Chondrocyte (in vitro differentiated cells): ENCODE results near the gene GNG8. TPM values are rescaled to one million over a fixed set of nuclear protein-coding genes. Genes with fewer than 3 reads are reported as not detected.
A peak's percentile ranks its signal among the peaks of the same experiment; 100 is the strongest.

Experiments
- DNase-seq: peaks from one replicate; pipeline ENCODE4 v3.0.0; 2021; ENCODE audit warnings: mixed read lengths, low spot score
- H3K27ac Mint-ChIP-seq: one replicate; pipeline ENCODE4 v1.8.0; 2021; ENCODE audit warnings: mild to moderate bottlenecking, moderate library complexity, mixed read lengths; ENCODE audit not compliant: unreplicated experiment
- H3K27me3 Mint-ChIP-seq: 2 replicates; pipeline ENCODE4 v1.8.0; 2021; ENCODE audit warnings: low read depth, mixed read lengths
- H3K36me3 Mint-ChIP-seq: 2 replicates; pipeline ENCODE4 v1.8.0; 2021; ENCODE audit warnings: low read depth, mixed read lengths
- H3K4me1 Mint-ChIP-seq: 2 replicates; pipeline ENCODE4 v1.8.0; 2021; ENCODE audit warnings: low read depth, mild to moderate bottlenecking, mixed read lengths
- H3K4me3 Mint-ChIP-seq: one replicate; pipeline ENCODE4 v1.8.0; 2021; ENCODE audit warnings: mild to moderate bottlenecking, moderate library complexity, mixed read lengths; ENCODE audit not compliant: unreplicated experiment
- H3K9me3 Mint-ChIP-seq: 2 replicates; pipeline ENCODE4 v1.8.0; 2021; ENCODE audit warnings: low read depth, mixed read lengths
- CTCF ChIP-seq: fragments of 200-600 bp; sonication (generic); IDR thresholded peaks from 2 replicates; pipeline ENCODE4 v1.5.0; 2021; ENCODE audit warnings: antibody characterized with exemption, mild to moderate bottlenecking, moderate library complexity
- long read RNA-seq: library from polyadenylated mRNA; stranded (forward); transcript quantifications from one replicate; pipeline ENCODE4 v2.0.0, GENCODE V29; 2021
- total RNA-seq: library from RNA; stranded (reverse); gene quantifications from 3 replicates; pipeline ENCODE4 v1.2.1, GENCODE V29; 2021

The GNG8 gene
- not detected in 3 replicates for total RNA-seq
- long read RNA-seq: 0 reads

GRCh38 chr19:46635920-46636761 lies at the start of gene GNG8:
Gene GNG8 (minus strand): TSS chr19:46636202. CDS start chr19:46634682, 1,520 bp downstream.
- DNase-seq: no peak
- no peak for TF ChIP-seq CTCF
- Mint-ChIP-seq H3K36me3 (no peaks in the 10 kb centered on the region), H3K9me3 (no peaks in the 10 kb centered on the region), H3K4me1 (peaks cover 16% of the 10 kb centered on the region), H3K27ac (peak within 1 kb of the TSS; percentile 50), H3K4me3 (no peak within 1 kb of the TSS), H3K27me3 (peaks cover 2% of the 10 kb centered on the region)

GRCh38 chr19:46685189-46685588 lies 49.2 kb upstream of the GNG8 start:
- no peaks in the 10 kb centered on the region for H3K4me1 Mint-ChIP-seq
- DNase-seq: no peak
- H3K36me3 Mint-ChIP-seq: peaks cover 24% of the 10 kb centered on the region
- H3K4me3 Mint-ChIP-seq: no peak overlapping the region
- no peaks in the 10 kb centered on the region for H3K27me3 Mint-ChIP-seq
- no peak overlapping the region for H3K27ac Mint-ChIP-seq
- no peak for TF ChIP-seq CTCF
- no peaks in the 10 kb centered on the region for H3K9me3 Mint-ChIP-seq

- no peaks in the 10 kb centered on the region for H3K9me3 Mint-ChIP-seq
- TF ChIP-seq CTCF: no peak
- DNase-seq: no peak
- no peak overlapping the region for H3K27ac Mint-ChIP-seq
- peaks cover 37% of the 10 kb centered on the region for H3K36me3 Mint-ChIP-seq
- no peaks in the 10 kb centered on the region for H3K4me1 Mint-ChIP-seq
- H3K27me3 Mint-ChIP-seq: no peaks in the 10 kb centered on the region
- H3K4me3 Mint-ChIP-seq: no peak overlapping the region
These were observed 42.2 kb upstream of the GNG8 start for GRCh38 chr19:46678110-46678732.

DNA sequence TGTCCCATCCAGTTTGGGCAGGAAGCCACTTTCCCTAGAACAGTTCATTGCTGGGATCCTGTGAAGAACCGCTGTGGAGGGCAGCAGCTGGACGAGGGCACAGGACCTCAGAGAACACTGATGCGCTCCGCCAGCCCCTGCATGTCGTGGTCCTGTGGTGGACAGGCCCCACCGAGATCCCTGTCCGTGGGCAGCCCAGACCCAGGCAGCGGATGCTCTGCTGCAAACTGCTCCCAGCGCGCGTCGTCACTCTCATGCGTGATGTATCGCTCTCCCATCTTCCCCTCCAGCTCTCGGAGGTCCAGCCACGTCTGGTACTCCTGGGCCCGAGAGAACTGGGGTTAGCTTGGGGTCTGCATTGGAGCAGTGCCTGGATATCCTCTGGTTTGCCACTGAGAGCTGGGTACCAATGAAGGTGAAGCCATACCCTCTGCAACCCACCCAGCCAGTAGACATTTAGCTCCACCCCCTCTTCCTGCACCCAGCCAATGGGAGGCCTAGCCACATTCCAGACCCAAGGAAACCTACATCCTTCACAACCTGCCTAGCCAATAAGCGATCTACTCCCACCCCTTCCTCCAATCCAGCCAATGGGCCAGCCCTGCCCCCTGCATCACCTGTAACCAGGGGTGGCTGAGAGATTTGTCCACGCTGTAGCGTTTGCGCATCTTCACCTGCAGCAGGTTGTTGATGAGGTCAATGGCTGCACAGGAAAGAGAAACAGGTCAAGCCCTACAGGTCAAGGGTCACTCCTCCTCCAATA lies 38.6 kb upstream of the GNG8 start:
- TF ChIP-seq CTCF: no peak
- no peak overlapping the region for H3K4me3 Mint-ChIP-seq
- no peak overlapping the region for H3K27ac Mint-ChIP-seq
- H3K36me3 Mint-ChIP-seq: peaks cover 30% of the 10 kb centered on the region
- H3K27me3 Mint-ChIP-seq: no peaks in the 10 kb centered on the region
- no peak for DNase-seq
- H3K9me3 Mint-ChIP-seq: no peaks in the 10 kb centered on the region
- peaks cover 5% of the 10 kb centered on the region for H3K4me1 Mint-ChIP-seq

GRCh38 chr19:46670813-46671212 lies 34.8 kb upstream of the GNG8 start:
- H3K27ac Mint-ChIP-seq: no peak overlapping the region
- H3K4me1 Mint-ChIP-seq: peaks cover 5% of the 10 kb centered on the region
- H3K4me3 Mint-ChIP-seq: no peak overlapping the region
- no peak for DNase-seq
- H3K36me3 Mint-ChIP-seq: peaks cover 13% of the 10 kb centered on the region
- no peaks in the 10 kb centered on the region for H3K9me3 Mint-ChIP-seq
- no peak for TF ChIP-seq CTCF
- H3K27me3 Mint-ChIP-seq: no peaks in the 10 kb centered on the region
